Calu3 (cell line): ENCODE measurements around the gene SAMD10. TPM values are rescaled to one million over a fixed set of nuclear protein-coding genes. Genes with fewer than 3 reads are reported as not detected.

Experiments
- BruUV-seq: library from RNA; stranded (reverse); fragments of 400-500 nt; replicated peaks from 2 replicates; lab custom pipeline; 2021; lab: Mats Ljungman, UMichigan
- CTCF ChIA-PET: fragments of 300-600 bp; sonication (Branson Sonifier 250); formaldehyde crosslinking; loops from one replicate; lab custom pipeline; 2022; ENCODE audit warnings: antibody characterized with exemption; lab: Charles Lee
- DNase-seq: peaks from one replicate; pipeline ENCODE4 v3.0.0; 2022
- H3K27ac Mint-ChIP-seq: one replicate; pipeline ENCODE4 v1.8.0; 2022; ENCODE audit warnings: mixed read lengths; ENCODE audit not compliant: unreplicated experiment
- H3K27me3 Mint-ChIP-seq: one replicate; pipeline ENCODE4 v1.8.0; 2022; ENCODE audit warnings: mixed read lengths; ENCODE audit not compliant: unreplicated experiment
- H3K36me3 Mint-ChIP-seq: one replicate; pipeline ENCODE4 v1.8.0; 2022; ENCODE audit warnings: mild to moderate bottlenecking, moderate library complexity, mixed read lengths; ENCODE audit not compliant: insufficient read depth, unreplicated experiment
- H3K4me1 Mint-ChIP-seq: one replicate; pipeline ENCODE4 v1.8.0; 2022; ENCODE audit warnings: mild to moderate bottlenecking, low read depth, mixed read lengths; ENCODE audit not compliant: unreplicated experiment
- H3K4me3 Mint-ChIP-seq: one replicate; pipeline ENCODE4 v1.8.0; 2022; ENCODE audit warnings: mild to moderate bottlenecking, low read depth, moderate library complexity, mixed read lengths; ENCODE audit not compliant: unreplicated experiment
- H3K9me3 Mint-ChIP-seq: one replicate; pipeline ENCODE4 v1.8.0; 2022; ENCODE audit warnings: low read depth, mixed read lengths; ENCODE audit not compliant: unreplicated experiment
- intact Hi-C: fragments of 100-400 bp; cut with micrococcal nuclease; formaldehyde crosslinking; loops from one replicate; pipeline ENCODE4 v1.10.0; 2022; ENCODE audit not compliant: unreplicated experiment
- total RNA-seq: library from RNA; stranded (reverse); gene quantifications from 2 replicates; pipeline ENCODE4 v1.2.3, GENCODE V29; 2022
- TF ChIP-seq, protein P1 (sequence below): fragments of 200-600 bp; IDR thresholded peaks from one replicate; pipeline ENCODE4 v1.8.0; 2022; ENCODE audit warnings: antibody characterized with exemption; ENCODE audit not compliant: unreplicated experiment

The SAMD10 gene
- total RNA-seq, 1 experiment from 2014 or later, result 23.6 TPM

DNA sequence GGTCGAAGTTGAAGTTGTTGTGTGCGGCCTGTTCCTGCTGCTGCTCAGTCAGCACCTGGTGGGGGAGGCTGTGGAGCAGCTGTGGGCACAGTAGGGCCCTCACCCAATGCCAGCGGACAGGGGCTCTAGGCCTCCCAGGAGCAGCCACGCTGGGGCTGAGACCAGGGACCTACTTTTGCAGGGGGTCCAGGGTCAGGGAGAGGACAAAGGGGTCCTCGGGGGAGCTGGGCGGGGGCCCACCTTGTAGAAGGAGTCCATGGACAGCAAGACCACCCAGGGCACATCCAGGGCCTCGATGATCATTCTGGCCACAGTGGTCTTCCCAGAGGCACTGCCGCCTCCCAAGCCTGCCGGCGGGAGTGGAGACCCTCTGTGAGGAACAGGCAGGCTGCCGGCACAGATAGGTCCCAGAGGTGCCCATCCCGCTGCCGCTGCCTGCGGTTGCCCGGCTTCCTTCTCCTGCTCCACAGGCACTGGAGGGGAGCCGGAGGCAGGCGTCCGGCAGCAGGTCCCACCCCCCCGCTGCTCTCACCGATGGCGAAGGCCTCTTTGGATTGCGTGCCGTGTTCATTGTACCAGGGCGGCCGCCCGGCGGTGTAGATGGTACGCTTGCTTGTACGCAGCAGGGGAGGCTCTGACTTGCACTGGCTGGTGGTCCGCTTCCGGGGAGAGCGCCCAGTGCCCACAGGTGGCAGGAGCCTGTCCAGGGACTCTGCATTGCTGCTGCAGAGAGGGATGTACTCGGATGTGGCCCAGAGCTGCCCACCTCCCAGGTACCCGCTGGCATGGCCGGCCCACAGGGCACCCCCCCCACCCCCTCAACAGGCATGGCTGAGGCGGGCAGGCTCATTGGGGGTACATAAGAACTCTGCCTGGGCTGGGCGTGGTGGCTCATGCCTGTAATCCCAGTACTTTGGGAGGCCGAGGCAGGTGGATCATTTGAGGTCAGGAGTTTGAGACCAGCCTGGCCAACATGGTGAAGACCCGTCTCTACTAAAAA, 33.2 kb downstream of the SAMD10 start:
- no peaks in the 10 kb centered on the region for H3K27me3 Mint-ChIP-seq
- no TSS peak for BruUV-seq
- TF ChIP-seq, protein P1, sequence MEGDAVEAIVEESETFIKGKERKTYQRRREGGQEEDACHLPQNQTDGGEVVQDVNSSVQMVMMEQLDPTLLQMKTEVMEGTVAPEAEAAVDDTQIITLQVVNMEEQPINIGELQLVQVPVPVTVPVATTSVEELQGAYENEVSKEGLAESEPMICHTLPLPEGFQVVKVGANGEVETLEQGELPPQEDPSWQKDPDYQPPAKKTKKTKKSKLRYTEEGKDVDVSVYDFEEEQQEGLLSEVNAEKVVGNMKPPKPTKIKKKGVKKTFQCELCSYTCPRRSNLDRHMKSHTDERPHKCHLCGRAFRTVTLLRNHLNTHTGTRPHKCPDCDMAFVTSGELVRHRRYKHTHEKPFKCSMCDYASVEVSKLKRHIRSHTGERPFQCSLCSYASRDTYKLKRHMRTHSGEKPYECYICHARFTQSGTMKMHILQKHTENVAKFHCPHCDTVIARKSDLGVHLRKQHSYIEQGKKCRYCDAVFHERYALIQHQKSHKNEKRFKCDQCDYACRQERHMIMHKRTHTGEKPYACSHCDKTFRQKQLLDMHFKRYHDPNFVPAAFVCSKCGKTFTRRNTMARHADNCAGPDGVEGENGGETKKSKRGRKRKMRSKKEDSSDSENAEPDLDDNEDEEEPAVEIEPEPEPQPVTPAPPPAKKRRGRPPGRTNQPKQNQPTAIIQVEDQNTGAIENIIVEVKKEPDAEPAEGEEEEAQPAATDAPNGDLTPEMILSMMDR, result no peak
- DNase-seq, result no peak
- peak overlapping the region; percentile 13 for H3K27ac Mint-ChIP-seq
- intact Hi-C loops, result no loop called here
- no peak overlapping the region for H3K4me3 Mint-ChIP-seq
- no peaks in the 10 kb centered on the region for H3K9me3 Mint-ChIP-seq
- CTCF ChIA-PET, result no interaction called here
- peaks cover 89% of the 10 kb centered on the region for H3K36me3 Mint-ChIP-seq
- H3K4me1 Mint-ChIP-seq, result peaks cover 19% of the 10 kb centered on the region

DNA sequence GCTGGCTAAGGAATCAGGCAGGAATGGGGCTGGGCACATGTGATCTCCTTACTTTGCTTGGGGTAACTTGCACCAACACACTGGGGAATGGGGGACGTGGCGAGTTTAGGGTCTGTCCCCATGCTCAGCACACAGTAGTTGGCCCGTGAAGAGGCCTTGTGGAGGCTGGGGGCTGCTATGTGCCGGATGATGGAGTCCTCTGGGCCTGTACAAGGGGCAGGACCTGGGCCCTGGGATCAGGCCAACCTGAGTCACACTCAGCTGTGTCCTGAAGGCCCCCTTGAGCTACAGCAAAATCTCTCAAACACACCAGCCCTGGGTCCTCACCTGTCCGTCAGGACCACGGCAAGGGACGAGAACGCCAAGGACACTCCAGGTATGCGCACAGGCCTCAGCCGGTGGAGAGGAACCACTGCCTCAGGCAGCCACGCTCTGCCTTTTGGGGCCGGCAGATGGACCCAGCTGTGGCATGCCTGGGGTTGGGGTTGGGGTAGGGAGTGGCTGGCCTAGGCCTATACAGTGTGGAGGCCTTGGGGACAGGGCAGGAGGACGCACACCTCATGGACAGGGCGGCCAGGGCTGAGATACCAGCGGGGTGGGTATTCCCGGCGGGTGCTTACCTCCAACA, 34.3 kb downstream of the SAMD10 start:
- Mint-ChIP-seq H3K36me3 (peaks cover 99% of the 10 kb centered on the region), H3K9me3 (no peaks in the 10 kb centered on the region), H3K4me1 (peaks cover 18% of the 10 kb centered on the region), H3K27me3 (no peaks in the 10 kb centered on the region), H3K27ac (peak overlapping the region; percentile 13), H3K4me3 (no peak overlapping the region)
- TF ChIP-seq, protein P1, result no peak
- BruUV-seq, result no TSS peak
- DNase-seq, result no peak
- intact Hi-C loops, result no loop called here
- CTCF ChIA-PET, result no interaction called here

DNA sequence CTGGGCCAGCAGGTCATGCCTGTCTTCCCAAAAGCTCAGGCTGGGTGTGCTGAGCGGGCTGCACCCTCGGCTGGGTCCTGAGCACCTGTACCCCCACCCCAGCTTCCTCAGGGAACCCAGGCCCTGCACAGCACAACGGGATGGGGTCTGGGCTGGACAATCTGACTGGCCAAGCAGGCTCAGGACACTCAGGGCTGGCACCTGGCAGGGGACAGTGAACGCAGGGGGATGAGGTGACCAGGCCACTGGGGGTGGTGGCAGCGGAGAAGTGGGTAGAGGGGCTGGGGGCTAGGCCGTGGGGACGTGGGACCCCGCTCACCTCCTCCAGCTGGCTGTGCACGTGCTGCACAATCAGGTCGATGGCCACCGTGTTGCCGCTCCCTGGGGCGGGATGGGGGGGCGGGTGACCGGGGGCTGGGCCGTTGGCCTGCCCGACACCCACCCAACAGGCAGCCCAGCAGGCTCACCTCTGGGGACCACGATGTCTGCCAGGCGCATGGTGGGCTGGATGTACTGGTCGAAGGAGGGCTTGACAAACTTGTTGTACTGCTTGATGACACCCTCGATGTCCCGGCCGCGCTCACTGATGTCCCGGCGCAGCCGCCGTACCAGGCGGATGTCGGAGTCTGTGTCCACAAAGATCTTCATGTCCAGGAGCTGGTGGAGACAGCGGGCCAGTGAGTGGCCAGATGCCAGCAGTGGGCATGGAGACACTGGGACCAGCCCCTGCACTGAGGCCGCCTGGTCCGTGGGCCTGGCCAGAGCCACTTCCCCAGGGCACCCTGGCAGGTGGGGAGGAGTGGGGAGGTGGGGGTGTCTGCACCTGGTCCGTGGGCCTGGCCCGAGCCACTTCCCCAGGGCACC, 35.1 kb downstream of the SAMD10 start:
- Mint-ChIP-seq H3K4me3 (no peak overlapping the region), H3K4me1 (peaks cover 9% of the 10 kb centered on the region), H3K9me3 (no peaks in the 10 kb centered on the region), H3K27me3 (no peaks in the 10 kb centered on the region), H3K36me3 (peaks cover 98% of the 10 kb centered on the region), H3K27ac (no peak overlapping the region)
- intact Hi-C loops, result no loop called here
- DNase-seq, result no peak
- TF ChIP-seq, protein P1, result no peak
- CTCF ChIA-PET, result no interaction called here
- no TSS peak for BruUV-seq

DNA sequence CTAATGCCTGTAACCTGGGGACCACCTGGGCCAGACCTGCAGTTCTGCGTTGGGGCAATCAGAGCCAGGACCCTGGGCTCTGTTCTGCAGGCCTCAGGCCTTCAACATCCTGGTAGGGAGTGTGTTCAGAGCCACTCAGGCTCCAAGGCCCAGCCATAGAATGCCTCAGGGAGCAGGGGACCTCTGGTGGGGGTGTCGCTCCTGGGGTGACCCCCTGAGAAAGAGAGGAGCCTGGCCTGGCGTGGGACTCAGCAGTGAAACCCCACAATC, 35.7 kb downstream of the SAMD10 start:
- CTCF ChIA-PET, result no interaction called here
- Mint-ChIP-seq H3K36me3 (peaks cover 98% of the 10 kb centered on the region), H3K9me3 (no peaks in the 10 kb centered on the region), H3K27me3 (no peaks in the 10 kb centered on the region), H3K27ac (no peak overlapping the region), H3K4me1 (peaks cover 4% of the 10 kb centered on the region), H3K4me3 (no peak overlapping the region)
- BruUV-seq, result no TSS peak
- TF ChIP-seq, protein P1, result no peak
- DNase-seq, result no peak
- intact Hi-C loops, result no loop called here
